Left renal cortex interstitium (tissue), 4 donors: ENCODE data around the gene VPS35. TPM values are rescaled to one million over a fixed set of nuclear protein-coding genes. Genes with fewer than 3 reads are reported as not detected.
"Not testable (repeated sequence)": the region's sequence is repeated elsewhere in the genome, so short reads cannot be mapped to it uniquely, and the experiment has no call there.

Experiments used
- DNase-seq, 4 donors: peaks; one replicate each; pipeline ENCODE4 v3.0.0-alpha.2; 2013; ENCODE audit warnings: low read depth in 4 of 4, low spot score in 2 of 4, missing footprints in 1 of 4
- polyA plus RNA-seq, 4 donors: library from polyadenylated mRNA; unstranded; fragments of 120-200 nt; gene quantifications; one replicate each; pipeline ENCODE4 v1.2.1, GENCODE V29; 2013; ENCODE audit not compliant: insufficient read length in 4 of 4

Gene VPS35
- polyA plus RNA-seq, 4 donors = 133 to 166 (median 148) TPM

DNA sequence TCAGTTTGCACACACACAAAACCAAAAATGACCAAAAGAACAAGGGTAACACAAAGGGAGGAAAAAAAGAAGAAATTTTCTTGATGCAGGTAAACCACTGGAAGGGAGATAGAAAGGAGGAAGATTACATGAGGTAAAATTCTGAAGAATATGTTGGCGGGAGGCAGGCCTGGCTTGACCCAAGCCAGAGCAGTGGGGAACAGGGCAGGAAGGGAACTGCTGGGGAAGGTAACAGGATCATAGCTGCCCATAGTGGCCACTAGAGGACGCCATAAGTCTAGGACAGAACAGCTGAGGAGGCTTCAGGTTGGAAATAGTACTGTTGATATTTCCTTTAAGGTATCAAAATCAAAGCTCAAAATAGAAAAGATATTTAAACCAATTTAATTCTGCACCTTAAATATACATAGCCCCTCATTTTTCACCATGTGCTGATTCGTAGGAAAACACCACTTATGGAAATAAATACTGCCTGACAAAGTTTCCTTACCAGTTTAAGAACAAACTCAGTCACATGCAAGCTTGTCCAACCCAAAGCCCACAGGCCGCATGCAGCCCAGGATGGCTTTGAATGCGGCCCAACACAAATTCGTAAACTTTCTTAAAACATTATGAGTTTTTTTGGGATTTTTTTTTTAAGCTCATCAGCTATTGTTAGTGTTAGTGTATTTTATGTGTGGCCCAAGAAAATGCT is 15.5 kb downstream of the VPS35 start:
- DNase-seq = no peak

- no peak for DNase-seq
These were observed 26.9 kb downstream of the VPS35 start for GRCh38 chr16:46662123-46662522.

GRCh38 chr16:46658925-46659324 is 30.1 kb downstream of the VPS35 start:
- no peak for DNase-seq

DNA sequence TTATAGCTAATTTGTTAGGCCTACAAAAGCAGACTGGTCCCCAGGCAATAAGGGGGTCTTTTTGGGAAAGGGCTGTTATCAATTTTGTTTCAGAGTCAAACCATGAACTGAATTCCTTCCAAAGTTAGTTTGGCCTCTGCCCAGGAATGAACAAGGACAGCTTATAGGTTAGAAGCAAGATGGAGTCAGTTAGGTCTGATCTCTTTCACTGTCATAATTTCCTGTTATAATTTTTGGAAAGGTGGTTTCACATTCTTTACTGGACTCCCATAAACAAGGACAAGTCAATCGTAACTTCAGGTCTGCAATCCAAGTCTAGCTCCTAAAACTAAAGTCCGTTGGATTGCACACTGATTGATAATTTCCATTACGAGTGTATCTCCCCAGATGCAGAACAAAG is 37.7 kb downstream of the VPS35 start:
- DNase-seq = no peak

- DNase-seq = no peak
These were observed 38.7 kb downstream of the VPS35 start for GRCh38 chr16:46650254-46650623.

DNA sequence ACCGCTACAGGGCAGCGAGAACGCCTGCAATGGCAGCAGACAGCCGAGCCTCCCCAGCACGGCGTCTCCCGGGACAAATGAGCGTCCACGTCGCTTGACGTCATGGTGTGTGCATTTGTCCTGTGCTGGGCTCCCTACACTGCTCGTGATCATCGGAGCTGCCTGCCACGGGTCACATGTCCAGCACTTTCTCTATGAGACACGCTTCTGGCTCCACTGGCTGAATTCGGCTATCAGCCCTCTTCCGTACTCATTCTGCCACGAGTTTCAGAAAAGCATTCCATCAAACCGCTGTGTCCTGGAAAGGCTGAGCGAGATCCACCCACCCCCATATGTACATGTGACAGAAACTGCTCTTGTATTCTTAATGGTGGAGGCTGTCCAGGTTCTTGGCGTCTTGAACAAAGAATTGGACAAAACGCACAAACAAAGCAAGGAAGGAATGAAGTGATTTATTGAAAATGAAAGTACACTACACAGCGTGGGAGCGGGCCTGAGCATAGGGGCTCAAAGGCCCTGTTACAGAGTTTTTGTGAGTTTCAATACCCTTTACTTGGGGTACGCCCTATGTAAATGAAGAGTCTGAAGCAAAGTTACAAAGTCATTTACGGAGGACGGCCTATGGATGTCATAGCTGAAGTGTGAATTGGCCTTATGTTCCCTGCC is 39.3 kb downstream of the VPS35 start:
- no peak for DNase-seq

GRCh38 chr16:46648656-46649055 is 40.3 kb downstream of the VPS35 start:
- DNase-seq = no peak

GRCh38 chr16:46638947-46639925 is 49.7 kb downstream of the VPS35 start:
- no peak for DNase-seq

- DNase-seq = no peak
These were observed 55.9 kb downstream of the VPS35 start for GRCh38 chr16:46632778-46633733.

- DNase-seq = no peak
These were observed 59.4 kb downstream of the VPS35 start for GRCh38 chr16:46629331-46630219.

GRCh38 chr16:46627746-46628145 is 61.2 kb downstream of the VPS35 start:
- DNase-seq = no peak

DNA sequence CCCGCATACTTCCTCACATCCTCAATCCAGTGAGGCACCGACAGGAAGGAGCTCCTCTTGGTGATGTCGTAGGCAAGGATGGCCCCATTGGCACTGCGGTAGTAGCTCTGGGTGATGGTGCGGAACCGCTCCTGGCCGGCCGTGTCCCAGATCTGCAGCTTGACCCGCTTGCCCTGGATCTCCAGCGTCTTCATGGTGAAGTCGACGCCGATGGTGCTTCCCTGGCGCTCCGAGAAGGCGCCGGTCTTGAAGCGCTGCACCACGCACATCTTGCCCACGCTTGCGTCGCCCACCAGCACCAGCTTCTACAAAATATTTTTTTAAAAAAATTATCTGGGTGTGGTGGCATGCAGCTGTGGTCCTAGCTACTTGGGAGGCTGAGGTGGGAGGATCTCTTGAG is 62.3 kb downstream of the VPS35 start:
- DNase-seq = not testable (repeated sequence)

DNA sequence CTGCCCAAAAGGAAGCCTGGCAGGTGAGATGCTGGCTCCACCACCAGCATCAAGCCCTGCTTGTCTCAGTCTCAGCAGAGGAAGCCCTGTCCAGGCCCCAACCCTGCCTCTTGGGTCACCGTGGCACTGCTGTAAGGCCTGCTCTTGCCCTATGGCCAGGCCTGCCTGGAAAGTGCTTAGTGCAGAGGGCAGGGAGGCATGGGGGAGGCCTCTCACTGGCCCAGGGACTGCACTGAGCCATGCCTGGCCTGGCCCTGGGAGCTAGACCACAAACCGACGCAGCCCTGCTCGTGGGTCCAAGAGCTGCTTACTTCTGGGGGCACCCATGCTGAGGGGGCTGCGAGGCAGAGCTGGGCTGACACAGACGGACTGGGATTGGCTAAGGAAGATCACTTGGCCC is 64.1 kb downstream of the VPS35 start:
- not testable (repeated sequence) for DNase-seq

- DNase-seq = not testable (repeated sequence)
These were observed 65.3 kb downstream of the VPS35 start for GRCh38 chr16:46623707-46624106.

GRCh38 chr16:46623246-46623645 is 65.7 kb downstream of the VPS35 start:
- not testable (repeated sequence) for DNase-seq

GRCh38 chr16:46621934-46622676 is 66.9 kb downstream of the VPS35 start:
- no peak for DNase-seq

- DNase-seq = peak; percentile 39 to 85 (median 66)
These were observed 67.7 kb downstream of the VPS35 start, which contains the start of gene SHCBP1 for GRCh38 chr16:46621006-46621933. Gene SHCBP1 (minus strand): TSS chr16:46621379. CDS start chr16:46621359, 20 bp downstream.
